HCT116 (cell line): ENCODE data around the gene TBC1D2B. TPM values are rescaled to one million over a fixed set of nuclear protein-coding genes. Genes with fewer than 3 reads are reported as not detected.

ENCODE experiments used
- ATAC-seq: fragments of 200-7000 bp; cut with Tn5 transposase; 2 replicates; pipeline ENCODE4 v1.9.1; 2020; ENCODE audit warnings: mild to moderate bottlenecking, moderate library complexity
- BruUV-seq: library from RNA; stranded (reverse); fragments of 400-500 nt; replicated peaks from 2 replicates; lab custom pipeline; 2021; lab: Mats Ljungman, UMichigan
- CTCF ChIA-PET: fragments of 300-600 bp; sonication (Branson Sonifier 250); formaldehyde crosslinking; loops from one replicate; lab custom pipeline; 2021; ENCODE audit warnings: antibody characterized with exemption; lab: Charles Lee
- POLR2A ChIA-PET: fragments of 300-600, 350-600 bp; sonication (Branson Sonifier 250); formaldehyde crosslinking; loops from one replicate; lab custom pipeline; 2021; ENCODE audit warnings: antibody characterized with exemption; lab: Charles Lee
- RAD21 ChIA-PET, 2 experiments: fragments of 300-600 bp; sonication (Branson Sonifier 250); formaldehyde crosslinking; loops; one replicate each; lab custom pipeline; 2023; ENCODE audit warnings: low total read pairs in 2 of 2; ENCODE audit not compliant: uncharacterized antibody in 2 of 2, unreplicated experiment in 2 of 2, low non-redundant PET in 1 of 2; lab: Charles Lee
- DNase-seq: peaks from one replicate; pipeline ENCODE4 v3.0.0-alpha.2; 2010; ENCODE audit warnings: low read depth, low spot score
- H2AFZ ChIP-seq: fragments of 200-600 bp; shearing (Covaris generic), sonication (generic); 2 replicates; pipeline ENCODE4 v1.6.1; 2017; ENCODE audit warnings: low read depth, mixed run types, mixed read lengths, antibody characterized with exemption, low read length; ENCODE audit not compliant: poor library complexity, severe bottlenecking
- H3K27ac ChIP-seq: 2 replicates; pipeline ENCODE4 v1.5.1; 2012; ENCODE audit warnings: low read depth, low read length
- H3K27me3 ChIP-seq: fragments of 200-600 bp; sonication (generic); 2 replicates; pipeline ENCODE4 v1.6.1; 2016; ENCODE audit warnings: mixed run types, low read length, mixed read lengths; ENCODE audit not compliant: insufficient read depth
- H3K36me3 ChIP-seq, 2 experiments: fragments of 200-500 bp in 1 of 2; fragments of 200-600 bp in 1 of 2; sonication (Bioruptor generic) in 1 of 2; sonication (generic) in 1 of 2; 2 replicates each; pipeline versions ENCODE4 v1.5.1 to v1.6.1; 2014 to 2016; ENCODE audit warnings: low read length in 2 of 2, inconsistent platforms in 1 of 2, mixed read lengths in 1 of 2, mixed run types in 1 of 2; ENCODE audit not compliant: insufficient read depth in 2 of 2, control insufficient read depth in 1 of 2
- H3K4me1 ChIP-seq, 2 experiments: fragments of 200-600 bp in 1 of 2; sonication (generic) in 1 of 2; 2 replicates each; pipeline versions ENCODE4 v1.5.1 to v1.6.1; 2012 to 2017; ENCODE audit warnings: low read length in 2 of 2, inconsistent platforms in 1 of 2, mild to moderate bottlenecking in 1 of 2, mixed read lengths in 1 of 2, mixed run types in 1 of 2, moderate library complexity in 1 of 2; ENCODE audit not compliant: insufficient read depth in 2 of 2, control insufficient read depth in 1 of 2
- H3K4me2 ChIP-seq: fragments of 200-600 bp; sonication (generic); 2 replicates; pipeline ENCODE4 v1.6.1; 2017; ENCODE audit warnings: mixed run types, low read length, mixed read lengths
- H3K4me3 ChIP-seq, 2 experiments: fragments of 200-600 bp in 1 of 2; sonication (generic) in 1 of 2; replicated peaks in 1 of 2; 2 replicates each; pipeline ENCODE4 v1.5.1; 2011 to 2016; ENCODE audit warnings: low read length in 2 of 2, control low read depth in 1 of 2, low read depth in 1 of 2, mild to moderate bottlenecking in 1 of 2, mixed read lengths in 1 of 2, mixed run types in 1 of 2
- H3K79me2 ChIP-seq: fragments of 200-600 bp; sonication (generic); 2 replicates; pipeline ENCODE4 v1.6.1; 2017; ENCODE audit warnings: mild to moderate bottlenecking, mixed run types, low read length, moderate library complexity, mixed read lengths; ENCODE audit not compliant: insufficient read depth
- H3K9ac ChIP-seq: fragments of 200-600 bp; sonication (generic); 2 replicates; pipeline ENCODE4 v1.6.1; 2016; ENCODE audit warnings: low read length, mixed read lengths
- H3K9me2 ChIP-seq: fragments of 200-600 bp; sonication (generic), shearing (Covaris generic); 2 replicates; pipeline ENCODE4 v1.6.1; 2017; ENCODE audit warnings: mixed run types, mild to moderate bottlenecking, moderate library complexity; ENCODE audit not compliant: insufficient read depth
- H3K9me3 ChIP-seq, 2 experiments: fragments of 200-500 bp in 1 of 2; fragments of 200-600 bp in 1 of 2; sonication (Bioruptor generic) in 1 of 2; sonication (generic) in 1 of 2; 2 replicates each; pipeline ENCODE4 v1.6.1; 2014 to 2017; ENCODE audit warnings: low read length in 2 of 2, mixed read lengths in 2 of 2, inconsistent platforms in 1 of 2, low read depth in 1 of 2, mild to moderate bottlenecking in 1 of 2, mixed run types in 1 of 2, moderate library complexity in 1 of 2; ENCODE audit not compliant: control insufficient read depth in 1 of 2, insufficient read depth in 1 of 2
- H4K20me1 ChIP-seq: fragments of 200-600 bp; sonication (generic), shearing (Covaris generic); 2 replicates; pipeline ENCODE4 v1.6.1; 2017; ENCODE audit warnings: mixed run types, mild to moderate bottlenecking, moderate library complexity; ENCODE audit not compliant: insufficient read depth
- ATF3 ChIP-seq: IDR thresholded peaks from 2 replicates; pipeline ENCODE4 v1.6.1; 2012
- CBX3 ChIP-seq: IDR thresholded peaks from 2 replicates; pipeline ENCODE4 v1.6.1; 2012; ENCODE audit warnings: low read depth
- CTCF ChIP-seq, 3 experiments: fragments of 200-600 bp in 1 of 3; sonication (generic) in 1 of 3; IDR thresholded peaks in 2 of 3; conservative IDR thresholded peaks in 1 of 3; 2 replicates each; pipeline ENCODE4 v1.5.1; 2012 to 2017; ENCODE audit warnings: low read depth in 2 of 3, low read length in 2 of 3, antibody characterized with exemption in 1 of 3, borderline replicate concordance in 1 of 3, control low read depth in 1 of 3, mild to moderate bottlenecking in 1 of 3, mixed read lengths in 1 of 3, mixed run types in 1 of 3, moderate library complexity in 1 of 3; ENCODE audit not compliant: insufficient read depth in 1 of 3
- ELF1 ChIP-seq: IDR thresholded peaks from 2 replicates; pipeline ENCODE4 v1.6.1; 2012; ENCODE audit warnings: low read depth, borderline replicate concordance
- EZH2 ChIP-seq: fragments of 200-600 bp; sonication (generic); IDR thresholded peaks from 2 replicates; pipeline ENCODE4 v1.6.1; 2017; ENCODE audit warnings: antibody characterized with exemption, mixed run types
- EZH2phosphoT487 ChIP-seq: fragments of 200-600 bp; IDR thresholded peaks from 2 replicates; pipeline ENCODE4 v1.6.1; 2018; ENCODE audit warnings: antibody characterized with exemption, borderline replicate concordance
- FOSL1 ChIP-seq: IDR thresholded peaks from 2 replicates; pipeline ENCODE4 v1.6.1; 2012; ENCODE audit warnings: low read depth
- JUND ChIP-seq: IDR thresholded peaks from 2 replicates; pipeline ENCODE4 v1.6.1; 2012
- MAX ChIP-seq: IDR thresholded peaks from 2 replicates; pipeline ENCODE4 v1.6.1; 2012
- POLR2A ChIP-seq: IDR thresholded peaks from 2 replicates; pipeline ENCODE4 v1.7.0; 2011; ENCODE audit warnings: borderline replicate concordance; ENCODE audit not compliant: insufficient read depth, insufficient read length; ENCODE audit errors: extremely low read depth
- POLR2AphosphoS5 ChIP-seq: IDR thresholded peaks from 2 replicates; pipeline ENCODE4 v1.6.1; 2011; ENCODE audit warnings: mild to moderate bottlenecking, low read depth, low read length, moderate library complexity
- REST ChIP-seq: IDR thresholded peaks from 2 replicates; pipeline ENCODE4 v1.6.1; 2012; ENCODE audit warnings: low read depth
- SIN3A ChIP-seq: IDR thresholded peaks from 2 replicates; pipeline ENCODE4 v1.6.1; 2012; ENCODE audit warnings: low read depth
- SP1 ChIP-seq: IDR thresholded peaks from 2 replicates; pipeline ENCODE4 v1.6.1; 2012; ENCODE audit warnings: low read depth
- SRF ChIP-seq: IDR thresholded peaks from 2 replicates; pipeline ENCODE4 v1.6.1; 2012; ENCODE audit warnings: low read depth
- TCF7L2 ChIP-seq: IDR thresholded peaks from 2 replicates; pipeline ENCODE4 v1.7.0; 2011; ENCODE audit warnings: borderline replicate concordance, inconsistent platforms; ENCODE audit not compliant: insufficient read depth, insufficient read length; ENCODE audit errors: extremely low read depth
- YY1 ChIP-seq: IDR thresholded peaks from 2 replicates; pipeline ENCODE4 v1.6.1; 2011; ENCODE audit warnings: low read length, low read depth, moderate library complexity, mild to moderate bottlenecking; ENCODE audit not compliant: insufficient replicate concordance; ENCODE audit errors: extremely low read depth
- ZBTB33 ChIP-seq: IDR thresholded peaks from 2 replicates; pipeline ENCODE4 v1.6.1; 2011; ENCODE audit warnings: mild to moderate bottlenecking, low read length, moderate library complexity; ENCODE audit not compliant: insufficient replicate concordance; ENCODE audit errors: extremely low read depth
- ZNF274 ChIP-seq: fragments of 200-500 bp; sonication (Bioruptor generic); IDR thresholded peaks from 2 replicates; pipeline ENCODE4 v1.6.1; 2014; ENCODE audit warnings: mild to moderate bottlenecking, low read depth, low read length, inconsistent platforms
- intact Hi-C: fragments of 100-400 bp; cut with micrococcal nuclease; formaldehyde crosslinking; loops from 2 replicates; pipeline ENCODE4 v1.10.0; 2022
- total RNA-seq: library from RNA; stranded (reverse); gene quantifications from one replicate; pipeline ENCODE4 v1.2.1, GENCODE V29; 2021; ENCODE audit not compliant: unreplicated experiment

TBC1D2B gene
- total RNA-seq, 1 experiment from 2014 or later = 16.6 TPM

- BruUV-seq = no TSS peak
- Histone ChIP-seq H3K79me2 (no peaks in the 10 kb centered on the region), H3K9me3 (no peaks in the 10 kb centered on the region), H3K4me3 (no peak overlapping the region), H3K27me3 (no peaks in the 10 kb centered on the region), H3K36me3 (no peaks in the 10 kb centered on the region), H3K4me1 (no peaks in the 10 kb centered on the region), H3K9ac (no peak overlapping the region)
- ATAC-seq = no peak
- no peak for TF ChIP-seq TCF7L2
- TF ChIP-seq CTCF (IDR thresholded peaks at IDR 0.05 in 2 of 3, conservative IDR thresholded peaks at IDR 0.05 in 1 of 3; ENCODE audit: borderline replicate concordance in 1 of 3, insufficient read depth in 1 of 3, low read depth in 2 of 3, low read length in 2 of 3) = no peak
- no peak for TF ChIP-seq POLR2AphosphoS5
- TF ChIP-seq ATF3 = no peak
- no peak for TF ChIP-seq CBX3
- no peak for TF ChIP-seq EZH2
- no peak for TF ChIP-seq EZH2phosphoT487
- TF ChIP-seq SRF = no peak
- no peak for TF ChIP-seq SIN3A
- TF ChIP-seq FOSL1 = no peak
- TF ChIP-seq MAX = no peak
- TF ChIP-seq ZBTB33 = no peak
- no peak for TF ChIP-seq ZNF274
- no peak for TF ChIP-seq ELF1
- no peak for TF ChIP-seq YY1
- TF ChIP-seq REST = no peak
- no peak for TF ChIP-seq JUND
- no peak for TF ChIP-seq SP1
- TF ChIP-seq POLR2A = no peak
- TF ChIP-seq, all 23 proteins: peak for 0
- H2AFZ ChIP-seq = no peak overlapping the region
- ChIA-PET POLR2A (no interaction called here), RAD21 (no interaction called here), CTCF (no interaction called here)
- no peak for DNase-seq
- no peak overlapping the region for H3K4me2 ChIP-seq
- no peaks in the 10 kb centered on the region for H3K9me2 ChIP-seq
- intact Hi-C loops = no loop called here
- no peak overlapping the region for H3K27ac ChIP-seq
- H4K20me1 ChIP-seq = no peaks in the 10 kb centered on the region
Measured at GRCh38 chr15:77982127-77982490, 95.4 kb downstream of the TBC1D2B start.
